GM12875 (cell line): ENCODE measurements around the gene GPX2.

Experiments used
- H3K4me3 ChIP-seq: one replicate; pipeline ENCODE4 v1.5.1; 2011; ENCODE audit warnings: low read depth, low read length, control low read depth
- TF ChIP-seq, protein P1 (sequence below): IDR thresholded peaks from 2 replicates; pipeline ENCODE4 v1.5.1; 2011; ENCODE audit warnings: low read depth, mild to moderate bottlenecking, control low read depth, inconsistent platforms, low read length, moderate library complexity, borderline replicate concordance; ENCODE audit not compliant: insufficient read depth

Gene GPX2

DNA sequence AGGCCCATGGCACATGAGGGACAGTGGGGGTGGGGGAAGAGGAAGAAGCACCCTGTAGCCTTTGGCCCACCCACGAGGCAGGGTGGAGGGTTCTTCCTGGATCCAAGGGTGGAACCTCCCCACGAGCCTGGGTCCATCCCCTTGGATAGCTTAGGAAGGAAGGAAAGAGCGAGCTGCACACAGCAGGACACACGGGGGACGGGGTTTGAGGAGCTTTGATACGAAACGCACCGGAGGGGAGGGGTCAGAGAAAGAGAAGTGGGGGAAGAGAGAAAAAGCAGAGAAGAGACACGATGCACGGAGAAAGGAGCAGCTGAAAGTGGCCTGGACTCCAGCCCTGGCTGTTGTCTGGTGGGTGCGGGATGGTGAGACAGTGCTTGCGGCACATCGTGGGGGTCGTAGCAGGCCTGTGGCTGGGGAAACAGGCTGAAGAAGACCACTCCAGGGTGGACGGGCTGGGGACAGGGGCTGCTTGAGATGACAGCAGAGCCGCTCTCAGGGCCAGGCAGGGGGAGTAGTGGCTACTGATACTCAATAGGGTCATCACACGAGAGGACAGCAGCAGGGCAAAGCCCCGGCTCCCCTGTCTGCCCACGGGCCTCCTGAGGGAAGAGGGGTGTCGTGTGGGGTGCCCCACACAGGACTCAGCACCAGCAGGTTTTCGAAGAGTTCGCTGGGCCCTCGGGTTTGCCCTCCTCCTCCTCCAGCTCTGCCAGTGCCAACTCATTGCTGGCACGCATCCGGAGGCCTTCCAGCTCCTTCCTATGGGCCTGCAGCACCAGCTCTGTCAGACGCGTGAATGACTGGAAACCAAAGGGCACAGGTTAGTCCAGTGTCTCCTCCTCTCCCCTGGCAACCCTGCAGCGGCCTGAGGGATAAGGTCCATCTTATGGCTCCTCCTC lies 5.4 kb upstream of the GPX2 start:
- TF ChIP-seq, protein P1, sequence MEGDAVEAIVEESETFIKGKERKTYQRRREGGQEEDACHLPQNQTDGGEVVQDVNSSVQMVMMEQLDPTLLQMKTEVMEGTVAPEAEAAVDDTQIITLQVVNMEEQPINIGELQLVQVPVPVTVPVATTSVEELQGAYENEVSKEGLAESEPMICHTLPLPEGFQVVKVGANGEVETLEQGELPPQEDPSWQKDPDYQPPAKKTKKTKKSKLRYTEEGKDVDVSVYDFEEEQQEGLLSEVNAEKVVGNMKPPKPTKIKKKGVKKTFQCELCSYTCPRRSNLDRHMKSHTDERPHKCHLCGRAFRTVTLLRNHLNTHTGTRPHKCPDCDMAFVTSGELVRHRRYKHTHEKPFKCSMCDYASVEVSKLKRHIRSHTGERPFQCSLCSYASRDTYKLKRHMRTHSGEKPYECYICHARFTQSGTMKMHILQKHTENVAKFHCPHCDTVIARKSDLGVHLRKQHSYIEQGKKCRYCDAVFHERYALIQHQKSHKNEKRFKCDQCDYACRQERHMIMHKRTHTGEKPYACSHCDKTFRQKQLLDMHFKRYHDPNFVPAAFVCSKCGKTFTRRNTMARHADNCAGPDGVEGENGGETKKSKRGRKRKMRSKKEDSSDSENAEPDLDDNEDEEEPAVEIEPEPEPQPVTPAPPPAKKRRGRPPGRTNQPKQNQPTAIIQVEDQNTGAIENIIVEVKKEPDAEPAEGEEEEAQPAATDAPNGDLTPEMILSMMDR, result no peak
- no peak overlapping the region for H3K4me3 ChIP-seq

DNA sequence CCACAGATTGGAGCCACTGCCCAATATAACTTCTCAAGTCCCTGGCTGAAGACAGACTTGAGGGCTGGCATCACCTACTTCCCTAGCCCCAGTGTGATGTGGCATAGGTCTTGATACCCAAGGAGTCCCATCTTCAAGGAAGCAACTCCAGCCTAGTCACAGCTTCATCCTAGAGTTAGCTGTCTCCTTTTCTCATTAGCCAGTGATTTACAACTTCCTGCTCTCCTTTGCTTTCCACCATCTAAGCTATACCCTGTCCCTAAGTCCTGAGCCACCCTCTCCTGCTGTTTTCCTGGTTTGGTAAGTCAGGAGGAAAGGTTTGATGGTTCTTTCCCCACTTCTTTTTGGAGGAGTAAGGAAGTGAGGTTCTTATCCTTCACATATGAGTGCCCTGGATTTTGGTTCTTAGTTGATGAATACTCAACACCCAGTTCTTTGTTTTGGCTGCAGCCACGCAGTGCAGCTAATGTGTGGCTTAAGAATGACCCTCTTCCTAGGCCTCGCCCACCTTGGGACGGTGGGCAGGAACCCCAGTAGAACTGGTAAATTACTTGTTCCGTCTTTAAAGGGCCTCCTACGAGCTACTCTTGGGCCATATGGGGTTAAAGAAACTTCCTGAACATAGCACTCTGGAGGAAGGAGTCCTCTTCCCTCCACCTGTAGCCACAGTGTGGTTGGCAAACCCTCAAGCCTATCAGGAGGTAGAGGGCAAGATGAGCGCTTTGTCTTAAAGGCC lies 3.9 kb upstream of the GPX2 start:
- TF ChIP-seq, protein P1, result no peak
- H3K4me3 ChIP-seq, result no peak overlapping the region

DNA sequence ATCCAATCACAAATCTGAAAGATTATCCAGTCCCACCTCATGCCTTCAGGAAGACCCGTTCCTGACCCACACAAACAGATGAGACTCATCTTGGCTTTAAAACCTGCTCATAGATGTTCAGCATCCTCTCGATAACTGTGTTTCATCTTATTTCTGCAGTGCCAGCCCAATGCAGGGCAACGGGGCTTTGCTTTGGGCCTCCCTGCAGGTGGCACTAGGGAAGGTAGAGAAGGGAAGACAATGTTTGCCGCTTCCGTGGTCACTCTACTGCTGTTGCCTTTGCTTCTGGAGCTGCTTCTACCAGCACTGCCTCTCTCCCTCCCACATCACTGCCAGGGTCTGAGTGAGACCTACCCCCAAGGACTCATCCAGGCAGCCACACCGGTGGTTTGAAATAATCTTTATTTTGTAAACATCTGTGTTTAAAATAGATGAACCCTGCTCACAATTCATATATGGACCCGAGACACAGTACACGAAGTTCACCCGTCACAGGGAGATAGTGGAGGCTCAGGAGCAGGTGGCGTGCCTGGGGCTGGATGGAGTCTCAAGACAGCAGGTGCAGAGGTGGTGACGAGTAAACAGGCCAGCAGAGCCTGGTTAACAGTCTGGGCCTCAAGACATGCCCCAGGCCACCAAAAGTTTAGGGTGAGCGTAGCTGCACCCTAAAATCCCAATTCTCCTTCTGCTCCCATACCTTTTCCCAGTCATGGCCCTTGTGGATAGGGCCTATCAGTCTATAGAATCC lies 3.1 kb upstream of the GPX2 start:
- TF ChIP-seq, protein P1, result no peak
- H3K4me3 ChIP-seq, result no peak overlapping the region

DNA sequence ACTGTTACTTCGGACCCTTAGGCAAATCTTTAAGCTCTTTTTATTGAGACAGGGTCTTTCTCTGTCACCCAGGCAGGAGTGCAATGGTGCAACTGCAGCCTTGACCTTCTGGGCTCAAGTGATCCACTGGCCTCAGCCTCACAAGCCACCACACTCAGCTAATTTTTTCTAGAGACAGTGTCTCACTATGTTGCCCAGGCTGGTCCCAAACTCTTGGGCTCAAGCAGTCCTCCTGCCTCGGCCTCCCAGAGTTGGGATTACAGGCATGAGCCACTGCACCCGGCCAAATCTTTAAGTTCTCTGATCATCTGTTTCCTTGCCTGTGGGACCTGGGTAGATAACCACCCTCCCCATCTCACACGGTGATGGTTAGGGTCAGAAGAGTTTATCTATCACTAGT lies 2.3 kb upstream of the GPX2 start:
- no peak overlapping the region for H3K4me3 ChIP-seq
- TF ChIP-seq, protein P1, result no peak

DNA sequence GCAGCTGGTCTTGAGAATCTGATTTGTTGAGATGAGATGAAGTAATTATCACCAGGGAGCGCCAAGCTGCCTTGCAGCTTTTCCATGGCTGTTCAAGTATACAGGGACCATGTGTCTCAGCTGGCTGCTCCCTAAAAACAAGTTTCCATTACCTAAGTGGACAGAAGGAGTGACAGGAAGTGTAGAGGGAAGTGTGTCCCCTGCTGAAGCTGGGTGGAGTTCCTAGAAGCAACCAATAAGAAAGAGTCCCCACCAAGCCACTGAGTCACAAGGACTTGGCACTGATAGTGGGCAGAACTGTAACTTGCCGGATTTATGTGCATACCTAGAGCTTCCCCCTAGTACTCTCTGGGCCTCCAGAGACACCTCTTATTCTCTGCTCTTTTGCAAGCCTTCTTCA lies 1.5 kb upstream of the GPX2 start:
- TF ChIP-seq, protein P1, result no peak
- no peak overlapping the region for H3K4me3 ChIP-seq

DNA sequence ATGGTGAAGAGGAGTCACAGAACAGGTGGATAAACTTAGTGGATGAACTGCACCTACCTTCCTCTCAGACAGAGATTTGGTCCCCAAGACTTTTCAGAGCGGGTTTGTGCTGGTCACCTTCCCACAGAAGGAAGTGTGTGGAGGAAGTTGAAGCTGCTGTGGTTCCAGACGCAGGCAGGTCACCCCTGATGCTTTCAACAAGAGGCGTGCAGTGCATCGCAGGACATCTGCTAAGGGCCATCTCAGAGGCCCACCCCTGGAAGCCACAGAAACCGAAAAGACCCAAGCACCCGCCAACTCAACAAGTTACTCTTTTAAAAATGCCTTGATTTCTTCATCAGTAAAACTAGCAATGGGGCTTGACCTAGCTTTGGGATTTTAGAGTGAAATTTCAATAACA lies 1.0 kb upstream of the GPX2 start:
- H3K4me3 ChIP-seq, result no peak overlapping the region
- TF ChIP-seq, protein P1, result no peak
